HepG2 (cell line): ENCODE measurements around the gene SNX22. TPM values are rescaled to one million over a fixed set of nuclear protein-coding genes. Genes with fewer than 3 reads are reported as not detected.

ENCODE experiments used
- AFF4 ChIP-seq: sonication (generic); formaldehyde crosslinking; IDR thresholded peaks from 2 replicates; pipeline ENCODE4 v1.4.0; 2020; ENCODE audit warnings: missing genetic modification reagents
- ATF6 ChIP-seq: sonication (generic); formaldehyde crosslinking; conservative IDR thresholded peaks from 2 replicates; pipeline ENCODE4 v1.4.0; 2020; ENCODE audit warnings: missing genetic modification reagents
- CBX2 ChIP-seq, 2 experiments: fragments of 200-600 bp in 1 of 2; sonication (generic); formaldehyde crosslinking in 1 of 2; IDR thresholded peaks; 2 replicates each; pipeline versions ENCODE4 v1.7.0 to v1.8.1; 2018 to 2022; ENCODE audit warnings: low read depth in 2 of 2, low read length in 1 of 2, mild to moderate bottlenecking in 1 of 2, missing genetic modification reagents in 1 of 2
- CENPT ChIP-seq: sonication (generic); formaldehyde crosslinking; IDR thresholded peaks from 2 replicates; pipeline ENCODE4 v1.8.0; 2022; ENCODE audit warnings: low read depth, mild to moderate bottlenecking, moderate library complexity, missing genetic modification reagents
- CENPX ChIP-seq: sonication (generic); formaldehyde crosslinking; IDR thresholded peaks from 2 replicates; pipeline ENCODE4 v1.9.0; 2021; ENCODE audit warnings: mild to moderate bottlenecking, missing genetic modification reagents, moderate library complexity
- CHD4 ChIP-seq: fragments of 200-600 bp; sonication (generic); IDR thresholded peaks from 2 replicates; pipeline ENCODE4 v1.7.0; 2017; ENCODE audit warnings: mild to moderate bottlenecking, low read length, borderline replicate concordance
- HINFP ChIP-seq: sonication (generic); formaldehyde crosslinking; IDR thresholded peaks from 2 replicates; pipeline ENCODE4 v1.4.0; 2020; ENCODE audit warnings: low read depth, mild to moderate bottlenecking, missing genetic modification reagents
- MLLT10 ChIP-seq: sonication (generic); formaldehyde crosslinking; IDR thresholded peaks from 2 replicates; pipeline ENCODE4 v1.4.0; 2020; ENCODE audit warnings: missing genetic modification reagents
- MLXIP ChIP-seq: sonication (generic); formaldehyde crosslinking; IDR thresholded peaks from 2 replicates; pipeline ENCODE4 v1.9.0; 2021; ENCODE audit warnings: missing genetic modification reagents, borderline replicate concordance
- RFXANK ChIP-seq: IDR thresholded peaks from 2 replicates; pipeline ENCODE4 v1.6.1; 2016
- RXRB ChIP-seq: IDR thresholded peaks from 2 replicates; pipeline ENCODE4 v1.6.1; 2016; ENCODE audit warnings: borderline replicate concordance, missing genetic modification reagents, missing compliant biosample characterization
- SOX5 ChIP-seq: IDR thresholded peaks from 2 replicates; pipeline ENCODE4 v1.6.1; 2016; ENCODE audit warnings: borderline replicate concordance
- SUZ12 ChIP-seq: fragments of 150-350 bp; IDR thresholded peaks from 2 replicates; pipeline ENCODE4 v1.6.1; 2014; ENCODE audit warnings: low read depth, low read length
- THAP9 ChIP-seq: sonication (generic); formaldehyde crosslinking; IDR thresholded peaks from 2 replicates; pipeline ENCODE4; 2020; ENCODE audit warnings: missing genetic modification reagents, mild to moderate bottlenecking, borderline replicate concordance
- polyA plus RNA-seq, 8 experiments: library from polyadenylated mRNA; depleted of rRNA in 3 of 8; stranded (reverse) in 7 of 8; unstranded in 1 of 8; fragments of >200 nt; fragmentation: Illumina TruSeq in 4 of 8; extraction: Trizol in 4 of 8; gene quantifications; 2 replicates each; pipeline versions ENCODE4 v1.2.1 to v1.2.3, GENCODE V29; 2011 to 2016; ENCODE audit warnings: low read depth in 4 of 8, missing spikeins in 1 of 8, mixed read lengths in 1 of 8; ENCODE audit not compliant: insufficient read depth in 1 of 8
- total RNA-seq, 5 experiments: library from RNA; depleted of rRNA; stranded (reverse); fragments of >200 nt; fragmentation: Illumina TruSeq; extraction: Trizol; gene quantifications; 2 replicates each; pipeline ENCODE4 v1.2.3, GENCODE V29; 2016; ENCODE audit warnings: low read depth in 1 of 5

SNX22 gene
- total and polyA plus RNA-seq, 2 of the 13 experiments (the other 11 are each of a cell fraction or from before 2014, with no cell fraction given) = 2.3 to 5.5 TPM

- TF ChIP-seq THAP9 (CRISPR knock-in tag) (peak; percentile 60; the same call in 1 of the 2 replicates), MLLT10 (CRISPR knock-in tag) (no peak), CHD4 (no peak), RXRB (no peak; the same call in 1 of the 2 replicates), AFF4 (no peak), SOX5 (peak; percentile 35), MLXIP (CRISPR knock-in tag) (0 out of 2 replicates have a peak, but pooled peaks have one; percentile 31), ATF6 (CRISPR knock-in tag) (no peak; the same call in 1 of the 2 replicates), CBX2 (IDR thresholded peaks at IDR 0.05; ENCODE audit: low read depth, low read length) (no peak), CBX2 (CRISPR knock-in tag; IDR thresholded peaks at IDR 0.05; ENCODE audit: low read depth) (no peak), CENPT (CRISPR knock-in tag) (no peak), SUZ12 (peak; percentile 54), HINFP (peak; percentile 24), CENPX (CRISPR knock-in tag) (no peak), RFXANK (no peak)
Measured at GRCh38 chr15:64162869-64163658, 11.5 kb downstream of the SNX22 start, which contains the start of gene PPIB (continued).
